Measurements from ENCODE around the gene RBMXL3. TPM values are rescaled to one million over a fixed set of nuclear protein-coding genes. Genes with fewer than 3 reads are reported as not detected.
"Not testable (repeated sequence)": the region's sequence is repeated elsewhere in the genome, so short reads cannot be mapped to it uniquely, and the experiment has no call there.

The RBMXL3 gene
- polyA plus RNA-seq, 3 donors, result not detected

GRCh38 chrX:115204040-115204439 is 14.8 kb downstream of the RBMXL3 start:
- H4K20me1 ChIP-seq (ENCODE audit: insufficient read depth, low read length), result no peaks in the 10 kb centered on the region
- no peak overlapping the region for H3K9ac ChIP-seq (ENCODE audit: insufficient read depth, low read length, poor library complexity, severe bottlenecking)
- H3K27ac Mint-ChIP-seq, result no peak overlapping the region
- peaks cover 7 to 9% of the 10 kb centered on the region in 2 donors for H3K9me3 ChIP-seq (replicated peaks in 1 of 2; ENCODE audit: control insufficient read depth in 1 of 2, insufficient read depth in 1 of 2, low read length in 2 of 2)
- DNase-seq, result no peak
- H3K27ac ChIP-seq (ENCODE audit: low read depth in 1 of 2, low read length in 2 of 2), result no peak overlapping the region
- H2AFZ ChIP-seq (ENCODE audit: insufficient read depth, low read depth, low read length, poor library complexity, severe bottlenecking), result no peak overlapping the region
- H3K27me3 Mint-ChIP-seq (ENCODE audit: low read depth in 3 of 3), result peaks cover 0 to 5% (median 0%) of the 10 kb centered on the region in 3 donors
- H3K27me3 ChIP-seq (ENCODE audit: control insufficient read depth in 2 of 2, insufficient read depth in 2 of 2, low read length in 2 of 2), result no peaks in the 10 kb centered on the region
- no peaks in the 10 kb centered on the region for H3K4me1 Mint-ChIP-seq
- TF ChIP-seq CTCF (IDR thresholded peaks at IDR 0.05), result no peak
- no peaks in the 10 kb centered on the region for H3K36me3 ChIP-seq (replicated peaks in 1 of 2; ENCODE audit: control insufficient read depth in 1 of 2, insufficient read depth in 2 of 2, low read length in 2 of 2)
- H3K36me3 Mint-ChIP-seq, result no peaks in the 10 kb centered on the region
- peaks cover 2 to 15% (median 9%) of the 10 kb centered on the region in 7 donors for H3K9me3 Mint-ChIP-seq
- no peak overlapping the region for H3K4me3 Mint-ChIP-seq
- H3K4me1 ChIP-seq (ENCODE audit: control insufficient read depth in 1 of 2, insufficient read depth in 2 of 2, low read length in 2 of 2), result no peaks in the 10 kb centered on the region
- no peak overlapping the region for H3K4me2 ChIP-seq (replicated peaks; ENCODE audit: extremely low read depth, low read length, poor library complexity, severe bottlenecking)
- no peaks in the 10 kb centered on the region for H3K79me2 ChIP-seq (ENCODE audit: insufficient read depth, low read length)
- no peak overlapping the region for H3K4me3 ChIP-seq (replicated peaks in 1 of 3; ENCODE audit: low read depth in 2 of 3, low read length in 3 of 3)
- intact Hi-C loops (cut with micrococcal nuclease), result no loop called here
- no CpG with 5 or more reads among the region's 1 CpG for WGBS (ENCODE audit: insufficient coverage)

- H3K4me2 ChIP-seq (replicated peaks; ENCODE audit: extremely low read depth, low read length, poor library complexity, severe bottlenecking); H3K9me3 ChIP-seq (replicated peaks in 1 of 2; ENCODE audit: control insufficient read depth in 1 of 2, insufficient read depth in 1 of 2, low read length in 2 of 2); H3K4me1 Mint-ChIP-seq; intact Hi-C loops (cut with micrococcal nuclease); H3K9me3 Mint-ChIP-seq; H3K36me3 ChIP-seq (replicated peaks in 1 of 2; ENCODE audit: control insufficient read depth in 1 of 2, insufficient read depth in 2 of 2, low read length in 2 of 2); H2AFZ ChIP-seq (ENCODE audit: insufficient read depth, low read depth, low read length, poor library complexity, severe bottlenecking); H3K4me3 Mint-ChIP-seq; H3K9ac ChIP-seq (ENCODE audit: insufficient read depth, low read length, poor library complexity, severe bottlenecking); H3K4me1 ChIP-seq (ENCODE audit: control insufficient read depth in 1 of 2, insufficient read depth in 2 of 2, low read length in 2 of 2); H3K4me3 ChIP-seq (replicated peaks in 1 of 3; ENCODE audit: low read depth in 2 of 3, low read length in 3 of 3); H3K36me3 Mint-ChIP-seq; H3K27me3 Mint-ChIP-seq (ENCODE audit: low read depth in 3 of 3); H4K20me1 ChIP-seq (ENCODE audit: insufficient read depth, low read length); H3K27me3 ChIP-seq (ENCODE audit: control insufficient read depth in 2 of 2, insufficient read depth in 2 of 2, low read length in 2 of 2); H3K79me2 ChIP-seq (ENCODE audit: insufficient read depth, low read length); H3K27ac Mint-ChIP-seq; DNase-seq; H3K27ac ChIP-seq (ENCODE audit: low read depth in 1 of 2, low read length in 2 of 2): not testable (repeated sequence)
These were observed 20.3 kb downstream of the RBMXL3 start for GRCh38 chrX:115209547-115209946.
